LoVo (cell line): Measurements from ENCODE around the gene GMDS.
"Not testable (repeated sequence)": the region's sequence is repeated elsewhere in the genome, so short reads cannot be mapped to it uniquely, and the experiment has no call there.

Experiments used
- DNase-seq: peaks from one replicate; pipeline ENCODE4 v3.0.0-alpha.2; 2016; ENCODE audit warnings: low spot score

The GMDS gene

DNA sequence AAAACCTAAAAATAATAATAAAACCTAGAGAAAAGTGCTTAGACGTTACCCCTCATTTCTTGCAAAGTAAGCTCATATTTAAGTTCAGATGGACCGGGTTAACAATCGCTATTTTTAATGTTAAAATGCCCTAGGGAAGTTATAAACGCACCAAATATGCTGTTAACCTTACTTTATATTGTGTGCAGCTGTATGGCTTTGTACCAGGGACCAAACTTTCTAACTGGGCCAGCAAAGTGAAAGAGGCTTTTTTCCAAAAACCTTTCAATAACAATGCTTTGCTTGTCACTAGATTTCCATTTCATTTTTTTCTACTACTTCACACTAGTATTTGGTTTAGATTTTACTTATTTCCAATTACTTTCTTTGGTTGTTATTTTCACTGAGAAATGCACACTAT lies 387.2 kb downstream of the GMDS start:
- no peak for DNase-seq

DNA sequence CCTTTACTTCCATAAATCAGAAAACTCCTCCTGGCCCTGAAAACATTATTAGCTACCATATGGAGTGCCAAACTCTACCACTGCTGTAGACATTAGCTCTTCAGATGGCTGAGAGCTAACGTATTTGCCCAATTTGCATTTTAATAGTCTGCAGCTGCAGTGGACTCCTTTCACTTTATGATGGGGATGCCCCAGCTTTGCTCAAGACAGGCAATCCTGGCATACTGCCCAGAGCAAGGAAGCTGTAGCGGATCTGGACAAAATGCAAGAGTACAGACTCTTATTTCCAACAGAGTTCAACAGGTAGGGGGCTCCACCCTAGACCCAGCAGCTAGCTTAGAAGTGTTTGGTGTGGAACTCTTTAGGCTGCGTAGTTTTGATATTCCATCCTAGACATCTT lies 389.0 kb downstream of the GMDS start:
- no peak for DNase-seq

DNA sequence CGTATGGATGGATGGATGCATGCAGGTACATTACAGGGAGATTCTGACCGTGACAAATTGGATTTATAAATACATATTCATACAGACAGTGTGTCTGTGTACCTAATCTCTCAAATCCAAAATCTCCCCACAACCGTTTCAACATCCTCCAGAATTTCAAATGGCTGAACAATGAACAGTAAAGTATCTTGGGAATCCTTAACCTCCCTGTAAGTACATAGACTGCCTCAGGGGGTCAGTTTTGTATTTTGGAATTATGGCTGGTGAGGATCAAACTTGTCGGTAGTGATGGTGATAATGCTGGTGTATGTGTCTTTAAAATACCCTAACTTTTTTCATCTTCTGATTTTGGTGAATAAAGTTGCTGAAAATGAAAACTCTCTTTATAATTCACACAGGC lies 389.5 kb downstream of the GMDS start:
- no peak for DNase-seq

DNA sequence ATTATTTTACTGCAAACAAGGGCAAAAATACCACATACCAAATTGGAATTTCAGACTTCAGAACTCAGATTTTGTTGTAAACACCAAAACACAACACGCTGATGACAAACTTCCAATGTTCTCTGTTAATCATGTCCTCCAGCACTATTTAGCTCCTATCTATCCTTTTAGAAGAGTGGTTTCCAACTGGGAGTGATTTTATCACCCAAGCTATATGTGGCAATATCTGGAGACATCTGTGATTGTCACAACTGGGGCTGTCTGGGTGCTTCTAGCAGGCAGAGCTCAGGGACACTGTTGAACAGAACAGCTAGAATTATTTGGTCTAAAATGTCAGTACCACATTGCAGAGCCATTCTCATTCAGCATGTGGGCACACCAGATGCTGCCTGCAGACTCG lies 391.1 kb downstream of the GMDS start:
- DNase-seq = no peak

DNA sequence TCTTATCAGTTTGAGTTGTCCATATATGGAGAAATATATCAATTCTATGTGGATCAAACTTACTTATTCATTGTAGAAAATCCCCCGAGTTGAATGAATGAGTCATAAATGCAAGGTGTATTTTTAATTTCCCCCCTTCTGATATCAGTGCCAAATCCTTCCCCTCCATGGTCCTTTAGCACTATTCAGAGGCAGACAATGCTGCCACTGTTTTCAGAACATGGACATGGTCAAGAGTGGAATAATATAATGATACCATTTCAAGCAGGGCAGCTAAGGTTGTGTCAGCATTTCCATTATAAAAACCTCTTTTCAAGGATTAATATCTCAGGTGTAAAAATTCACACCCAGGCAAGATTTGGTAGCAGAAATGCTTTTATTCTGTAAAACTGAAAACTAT lies 391.6 kb downstream of the GMDS start:
- DNase-seq = no peak

DNA sequence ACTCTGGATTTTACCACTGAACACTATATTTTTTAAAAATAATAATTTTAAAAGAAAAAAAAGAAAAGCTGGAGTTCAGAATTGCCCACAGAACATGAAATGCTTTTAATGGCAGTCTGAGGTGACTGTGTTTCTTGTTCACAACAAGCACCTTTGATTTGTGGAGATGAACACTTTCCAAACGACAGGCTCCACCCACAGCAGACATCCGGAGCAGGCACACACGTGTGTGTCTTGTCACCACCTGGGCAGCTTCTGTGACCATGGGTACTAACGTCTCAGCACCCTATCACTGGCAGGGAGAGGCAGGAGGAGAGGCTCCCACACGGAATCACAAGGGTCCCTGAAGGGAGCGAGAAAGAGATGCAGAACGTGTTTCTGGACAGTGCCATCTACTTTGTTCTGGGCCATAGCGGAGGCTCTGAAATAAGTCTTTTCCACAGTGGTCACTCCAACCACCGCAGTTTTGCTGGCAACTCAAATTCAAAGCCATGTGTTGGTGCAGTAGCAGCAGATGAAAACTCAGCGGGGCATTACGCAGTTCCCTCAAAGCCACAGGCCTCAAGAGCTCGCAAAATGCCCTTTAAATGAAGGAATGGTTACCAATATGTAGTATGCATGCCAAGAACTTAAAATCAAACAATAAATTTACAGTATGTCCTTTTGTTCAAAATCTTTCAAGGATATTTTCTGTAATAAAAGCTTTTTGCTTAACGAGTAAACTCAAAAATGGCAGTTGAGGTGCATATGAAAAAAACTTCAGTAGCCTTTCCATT lies 393.5 kb downstream of the GMDS start:
- no peak for DNase-seq

DNA sequence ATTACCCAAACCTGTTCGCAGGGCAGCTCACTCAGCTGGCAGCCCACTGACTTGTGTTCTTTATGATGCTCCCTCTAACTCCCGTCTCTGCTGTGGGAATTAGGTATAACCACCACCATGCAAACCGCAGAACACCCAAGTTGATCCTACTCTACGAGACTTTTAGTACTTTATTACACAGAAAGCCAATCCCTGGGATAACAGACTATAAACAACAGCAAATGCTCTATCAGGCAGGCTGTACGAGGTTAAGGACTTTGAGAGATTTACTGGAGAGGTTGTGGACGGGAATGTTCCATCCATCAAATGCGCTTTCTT lies 394.6 kb downstream of the GMDS start:
- no peak for DNase-seq

DNA sequence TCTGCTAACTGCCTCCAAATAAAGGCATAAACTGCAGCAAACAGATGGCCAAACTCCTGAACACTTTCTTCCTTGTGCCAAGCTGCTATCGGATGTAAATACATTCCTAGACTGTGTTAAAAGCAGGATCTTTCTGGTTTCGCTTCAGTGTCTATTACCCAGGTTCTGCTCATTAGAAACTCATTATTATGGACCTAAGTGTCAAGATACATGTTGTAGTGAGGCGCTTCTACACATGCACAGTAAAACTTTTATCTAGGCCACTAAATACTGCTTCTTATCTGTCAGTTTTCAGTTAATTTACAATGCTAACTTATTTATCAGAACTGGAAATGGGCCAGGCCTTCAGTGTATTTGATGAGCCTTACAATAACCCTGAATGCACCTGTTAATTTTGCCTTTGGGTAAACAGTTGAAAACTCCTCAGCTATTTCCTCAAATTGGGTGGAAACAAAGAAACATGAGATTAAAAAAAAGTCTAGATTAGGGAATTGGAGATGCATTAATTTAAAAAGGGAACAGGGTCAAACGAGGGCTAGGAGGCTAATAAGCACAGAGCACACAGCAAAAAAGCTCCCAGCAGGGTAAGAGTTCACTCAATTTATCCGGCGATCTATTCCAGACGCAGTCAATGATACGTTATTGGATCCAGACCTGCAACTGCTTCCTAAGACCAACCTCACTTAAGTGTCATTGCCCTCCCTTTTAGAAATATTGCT lies 395.1 kb downstream of the GMDS start:
- DNase-seq = no peak

DNA sequence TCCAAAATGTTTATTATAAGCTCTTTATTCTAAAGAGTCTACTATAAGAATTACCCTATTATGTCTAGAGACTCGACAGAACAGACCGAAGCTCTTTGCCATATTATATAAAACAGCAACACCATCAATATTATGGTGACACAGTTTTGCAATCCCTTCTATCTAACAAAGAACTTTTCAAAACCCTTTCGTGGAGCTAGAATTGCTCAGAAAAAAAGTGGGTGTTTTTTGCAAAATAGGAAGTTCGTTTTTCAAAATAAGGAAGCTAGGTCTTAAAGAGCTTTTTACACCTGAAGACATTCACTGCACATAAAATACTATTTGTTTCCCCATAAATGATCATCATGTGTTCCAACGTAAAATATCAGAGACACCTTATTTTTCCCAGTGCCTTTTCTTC lies 395.7 kb downstream of the GMDS start:
- DNase-seq = no peak

DNA sequence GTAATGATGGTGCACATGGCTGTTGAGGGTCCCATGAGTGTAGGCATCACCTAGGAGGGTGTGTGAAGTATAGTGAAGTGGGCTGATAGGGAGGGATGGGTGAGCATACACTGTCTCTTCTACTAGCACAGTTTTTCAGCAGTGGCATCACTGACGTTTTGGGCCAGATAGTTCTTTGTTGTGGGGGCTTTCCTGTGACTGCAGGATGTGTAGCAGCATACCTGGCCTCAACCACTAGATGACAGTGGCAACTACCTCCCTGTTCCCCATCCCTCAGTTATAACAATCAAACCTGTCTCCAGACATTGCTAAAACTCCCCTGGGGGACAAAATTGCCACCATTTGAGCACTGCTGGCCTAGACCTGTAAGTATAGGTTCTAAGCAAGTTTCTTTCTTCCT lies 396.7 kb downstream of the GMDS start:
- no peak for DNase-seq

DNA sequence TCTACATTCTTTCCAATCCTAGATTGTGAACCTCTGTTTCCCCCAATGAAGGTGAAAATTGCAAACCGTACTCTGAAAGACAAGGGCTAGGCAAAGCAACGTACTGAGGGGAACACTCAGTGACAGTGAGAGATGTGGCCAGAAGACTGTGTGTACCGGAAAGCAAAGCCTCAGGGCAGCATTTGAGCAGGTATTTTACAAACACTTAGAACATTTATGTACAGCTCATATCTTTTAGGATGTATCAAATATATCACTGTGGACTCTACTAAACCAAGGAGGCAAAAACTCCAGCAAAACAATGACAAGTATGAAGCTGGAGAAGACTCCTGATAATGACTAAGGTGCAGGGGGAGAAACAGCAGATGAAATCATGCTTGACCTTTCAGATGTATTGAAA lies 398.8 kb downstream of the GMDS start:
- DNase-seq = no peak

DNA sequence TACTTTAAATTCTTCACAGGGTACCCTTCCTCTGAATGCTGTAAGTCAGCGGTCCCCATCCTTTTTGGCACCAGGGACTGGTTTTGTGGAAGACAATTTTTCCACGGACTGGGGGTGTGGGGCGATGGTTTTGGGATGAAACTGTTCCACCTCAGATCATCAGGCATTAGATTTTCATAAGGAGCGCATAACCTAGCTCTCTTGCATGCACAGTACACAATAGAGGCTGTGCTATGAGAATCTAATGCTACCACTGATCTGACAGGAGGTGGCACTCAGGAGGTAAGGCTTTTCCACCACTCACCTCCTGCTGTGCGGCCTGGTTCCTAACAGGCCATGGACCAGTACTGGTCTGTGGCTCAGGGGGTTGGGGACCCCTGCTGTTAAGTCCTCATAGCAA lies 399.9 kb downstream of the GMDS start:
- not testable (repeated sequence) for DNase-seq

DNA sequence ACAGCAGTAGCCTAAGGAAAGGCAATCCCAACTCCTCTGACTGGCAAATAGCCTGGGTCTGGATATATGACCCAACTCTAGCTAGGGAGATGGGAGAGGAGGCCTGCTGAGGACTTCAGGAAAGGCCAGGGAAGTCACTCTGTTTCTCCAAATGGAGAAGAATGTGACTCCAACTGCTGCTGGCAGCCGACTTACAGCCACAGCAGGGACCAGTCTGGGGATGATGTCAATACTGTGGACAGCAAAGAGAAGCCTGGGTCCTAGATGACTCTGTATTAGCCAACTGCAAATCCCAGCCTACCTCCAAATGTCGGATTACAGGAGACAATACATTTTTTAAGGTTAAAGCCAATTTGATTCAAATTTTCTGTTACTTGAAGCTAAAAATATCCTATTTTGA lies 403.1 kb downstream of the GMDS start:
- no peak for DNase-seq

DNA sequence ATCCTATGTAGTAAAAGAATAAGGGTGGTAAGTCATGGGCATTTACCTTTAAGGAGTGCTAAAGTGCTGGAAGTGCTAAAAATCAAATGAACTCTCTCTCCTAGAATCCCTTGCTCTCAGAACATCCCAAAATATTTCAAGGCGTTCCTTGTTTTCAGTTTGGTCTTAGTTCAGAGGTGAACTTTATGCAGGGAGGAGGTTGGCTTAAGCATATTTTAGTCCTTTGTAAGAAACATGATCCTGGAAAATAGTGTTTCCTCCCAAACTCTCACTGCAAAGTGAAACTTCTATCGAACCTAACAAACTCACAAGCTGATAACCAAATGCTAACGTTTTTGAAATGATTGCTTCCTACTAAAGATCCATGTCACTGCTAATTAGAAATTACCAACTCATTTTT lies 404.3 kb downstream of the GMDS start:
- DNase-seq = no peak

DNA sequence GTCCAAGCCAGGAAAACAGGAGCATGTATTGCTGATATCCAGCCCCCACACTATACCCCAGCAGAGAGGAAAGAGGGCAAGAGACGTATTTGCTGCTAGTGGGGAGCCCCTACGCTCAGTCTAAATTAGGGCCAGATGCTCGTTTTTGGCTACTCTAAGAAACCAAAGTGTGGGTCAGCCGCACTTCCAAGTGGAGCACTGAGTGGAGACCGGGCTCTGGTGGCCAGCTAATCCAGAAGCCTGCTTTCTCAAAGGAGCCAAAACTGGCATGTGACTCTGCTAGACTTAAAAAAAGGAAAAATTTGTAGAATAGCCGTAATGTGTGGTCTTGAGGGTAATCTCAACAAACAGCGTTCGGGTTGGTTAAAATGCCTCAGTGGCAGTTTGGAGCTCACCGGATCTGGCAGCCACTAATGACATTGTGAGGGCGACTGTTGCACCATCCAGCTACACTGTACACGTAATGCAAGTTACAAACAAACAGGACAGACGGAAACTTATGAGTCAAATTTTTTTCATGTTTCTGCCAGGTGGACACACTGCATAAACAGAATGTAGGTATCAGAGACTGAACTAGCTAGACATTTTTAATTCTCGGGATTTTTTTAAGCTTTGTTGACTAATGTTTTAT lies 404.8 kb downstream of the GMDS start:
- DNase-seq = no peak

DNA sequence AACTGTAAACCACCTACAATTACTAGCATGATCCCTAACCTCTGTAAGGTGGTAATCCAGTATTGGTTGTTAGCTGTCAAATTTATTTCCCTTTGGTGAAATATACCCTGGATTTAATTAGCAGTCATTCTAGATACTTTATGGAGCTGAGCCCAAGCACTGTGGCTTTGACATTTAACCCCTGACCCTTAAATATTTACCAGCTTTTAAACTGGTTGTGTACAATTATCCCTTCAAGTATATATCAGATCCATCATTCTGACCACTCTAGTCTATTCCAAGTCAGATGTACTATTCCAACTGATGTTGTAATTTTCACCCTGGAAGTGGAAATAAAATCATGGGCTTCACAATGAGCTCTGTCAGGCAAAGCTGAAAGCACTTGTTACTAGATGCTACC lies 406.0 kb downstream of the GMDS start:
- DNase-seq = no peak

DNA sequence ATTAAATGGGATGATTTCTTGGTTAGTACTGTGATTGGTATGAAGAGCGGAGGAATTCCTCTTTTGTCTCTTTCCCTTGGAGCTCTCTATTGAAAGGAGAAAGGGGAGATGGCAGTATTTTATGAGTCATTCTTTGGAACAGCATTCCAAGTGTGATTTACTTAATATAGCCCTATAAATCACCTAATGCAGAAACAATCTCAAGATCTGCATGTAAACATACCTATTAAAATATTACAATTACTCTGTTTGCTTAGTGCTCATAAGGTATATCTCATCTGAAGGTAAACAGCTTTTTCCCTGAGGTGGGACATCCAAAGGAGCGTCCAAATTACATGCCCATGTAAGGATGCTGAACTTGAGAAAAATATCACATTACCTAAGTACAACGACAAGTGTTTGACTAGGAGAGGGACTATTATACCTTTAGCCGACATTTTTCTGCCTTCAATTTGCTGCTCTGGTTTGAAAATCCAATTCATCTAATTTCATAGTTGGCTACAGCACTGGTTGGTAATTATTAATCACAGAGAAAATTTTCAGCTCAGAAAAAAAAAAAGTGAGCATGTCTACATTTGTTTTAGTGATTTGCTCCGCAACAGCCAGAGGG lies 406.7 kb downstream of the GMDS start:
- DNase-seq = no peak

DNA sequence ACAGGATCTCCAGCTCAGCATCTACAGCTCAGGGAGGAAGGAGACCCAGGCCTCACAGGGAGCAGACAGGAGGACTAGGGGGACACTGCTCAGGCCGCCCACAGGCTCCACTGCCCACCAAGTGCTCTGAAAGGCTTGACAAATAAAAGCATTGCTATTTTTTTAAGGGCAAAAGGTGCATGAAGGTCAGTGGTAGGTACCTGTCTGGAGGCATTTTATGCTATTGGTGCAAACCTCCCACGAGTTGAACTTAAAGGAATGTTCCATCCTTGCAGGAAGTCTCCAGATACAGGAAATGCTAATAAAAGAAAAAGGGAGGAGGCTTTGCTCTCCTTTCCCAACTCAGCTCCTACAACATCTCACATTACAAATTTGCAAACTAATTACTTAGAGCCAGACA lies 407.6 kb downstream of the GMDS start:
- no peak for DNase-seq

DNA sequence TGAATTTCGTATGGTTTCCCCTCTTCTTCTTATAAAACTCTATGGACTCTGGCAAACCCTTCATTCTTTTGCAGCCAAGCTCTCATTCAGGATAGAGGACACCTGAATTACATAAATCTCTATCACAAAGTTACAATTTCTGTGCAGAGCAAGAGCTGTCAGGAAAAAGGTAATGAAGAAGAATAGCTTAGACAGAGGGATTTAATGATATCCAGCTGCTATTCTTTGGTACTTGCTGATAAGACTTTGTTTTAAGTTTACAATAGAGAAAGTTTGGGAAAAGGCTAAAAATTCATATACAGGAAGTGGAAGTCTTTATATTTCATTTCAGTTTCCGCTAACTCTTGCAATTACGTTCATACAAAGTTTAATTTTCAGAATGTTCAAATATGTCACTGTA lies 408.7 kb downstream of the GMDS start:
- no peak for DNase-seq

DNA sequence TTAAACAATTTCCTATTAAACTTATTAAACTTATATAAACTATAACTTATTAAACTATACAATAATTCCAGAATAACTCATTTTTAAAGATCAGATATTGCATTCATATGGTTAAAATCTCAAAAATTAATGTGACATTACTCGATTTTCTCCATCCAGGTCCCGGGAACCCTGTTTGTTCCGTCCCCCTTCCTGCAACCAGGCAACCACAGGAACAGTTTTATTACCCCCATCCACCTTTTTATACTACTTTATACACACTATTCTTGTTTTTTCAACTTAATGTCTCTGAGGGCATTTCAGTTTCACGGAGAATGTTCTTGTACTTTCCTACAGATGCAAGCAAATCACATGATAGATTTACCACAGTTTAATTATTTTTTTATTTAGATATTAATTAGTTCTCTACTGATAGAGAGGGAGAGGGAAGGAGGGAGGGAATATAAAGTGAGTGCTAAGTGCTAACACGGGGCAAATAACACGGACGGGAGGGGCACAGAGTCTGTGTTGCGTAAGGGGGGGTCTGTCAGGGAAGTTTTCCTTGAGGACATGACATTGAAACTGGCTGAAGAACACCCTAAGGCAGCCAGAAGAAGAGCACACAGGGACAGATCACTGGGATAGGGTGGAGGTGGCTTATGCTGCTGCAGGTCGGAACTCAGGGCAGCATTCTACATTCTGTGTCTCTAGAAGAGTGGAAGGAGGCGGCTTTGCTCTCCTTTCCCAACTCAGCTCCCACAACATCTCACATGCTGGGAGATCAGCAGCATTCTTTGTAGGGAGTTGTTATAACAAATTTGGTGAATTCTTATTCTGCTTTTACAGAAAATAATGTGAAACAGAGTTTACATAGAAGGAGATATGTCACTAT lies 410.5 kb downstream of the GMDS start:
- DNase-seq = no peak

DNA sequence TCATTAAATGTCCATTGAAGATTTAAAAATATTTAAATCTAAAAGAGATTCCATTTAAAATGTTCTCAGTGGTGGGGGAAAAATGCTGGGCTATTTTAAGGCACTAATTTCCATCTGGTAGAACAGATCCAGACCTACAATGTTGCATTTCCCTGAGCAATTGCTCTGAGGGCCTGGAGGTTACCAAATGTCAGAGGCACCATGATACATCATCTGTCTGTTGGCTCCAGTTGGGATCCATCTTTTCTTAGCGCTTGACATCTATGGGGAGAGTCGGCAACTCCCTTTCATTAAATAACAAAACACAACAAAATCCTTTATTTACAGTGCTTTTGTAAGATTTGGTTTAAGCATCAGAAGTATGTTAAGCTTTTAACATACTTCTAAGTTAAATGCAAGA lies 411.2 kb downstream of the GMDS start:
- DNase-seq = no peak
